Gastrocnemius medialis (tissue), 4 donors: Measurements from ENCODE around the gene CHIC2.
"Not testable (repeated sequence)": the region's sequence is repeated elsewhere in the genome, so short reads cannot be mapped to it uniquely, and the experiment has no call there.

ENCODE experiments used
- POLR2A ChIP-seq, 2 donors: fragments of 450-650 bp; IDR thresholded peaks; one replicate each; pipeline ENCODE4 v1.6.1; 2017; ENCODE audit warnings: antibody characterized with exemption in 2 of 2, mild to moderate bottlenecking in 2 of 2, moderate library complexity in 2 of 2
- TF ChIP-seq, protein P1 (sequence below), 5 experiments: fragments of 450-650 bp in 3 of 5; fragments of 200-600 bp in 2 of 5; sonication (generic) in 2 of 5; IDR thresholded peaks in 4 of 5; conservative IDR thresholded peaks in 1 of 5; 1 replicate in 4 of 5; 2 replicates in 1 of 5; pipeline ENCODE4 v1.5.1; 2016 to 2019; ENCODE audit warnings: antibody characterized with exemption in 5 of 5, mild to moderate bottlenecking in 3 of 5, moderate library complexity in 3 of 5

GRCh38 chr4:54043630-54044029 is 20.8 kb downstream of the CHIC2 start:
- TF ChIP-seq, protein P1, sequence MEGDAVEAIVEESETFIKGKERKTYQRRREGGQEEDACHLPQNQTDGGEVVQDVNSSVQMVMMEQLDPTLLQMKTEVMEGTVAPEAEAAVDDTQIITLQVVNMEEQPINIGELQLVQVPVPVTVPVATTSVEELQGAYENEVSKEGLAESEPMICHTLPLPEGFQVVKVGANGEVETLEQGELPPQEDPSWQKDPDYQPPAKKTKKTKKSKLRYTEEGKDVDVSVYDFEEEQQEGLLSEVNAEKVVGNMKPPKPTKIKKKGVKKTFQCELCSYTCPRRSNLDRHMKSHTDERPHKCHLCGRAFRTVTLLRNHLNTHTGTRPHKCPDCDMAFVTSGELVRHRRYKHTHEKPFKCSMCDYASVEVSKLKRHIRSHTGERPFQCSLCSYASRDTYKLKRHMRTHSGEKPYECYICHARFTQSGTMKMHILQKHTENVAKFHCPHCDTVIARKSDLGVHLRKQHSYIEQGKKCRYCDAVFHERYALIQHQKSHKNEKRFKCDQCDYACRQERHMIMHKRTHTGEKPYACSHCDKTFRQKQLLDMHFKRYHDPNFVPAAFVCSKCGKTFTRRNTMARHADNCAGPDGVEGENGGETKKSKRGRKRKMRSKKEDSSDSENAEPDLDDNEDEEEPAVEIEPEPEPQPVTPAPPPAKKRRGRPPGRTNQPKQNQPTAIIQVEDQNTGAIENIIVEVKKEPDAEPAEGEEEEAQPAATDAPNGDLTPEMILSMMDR (IDR thresholded peaks at IDR 0.05 in 4 of 5, conservative IDR thresholded peaks at IDR 0.05 in 1 of 5): not testable (repeated sequence)
- not testable (repeated sequence) for TF ChIP-seq POLR2A (IDR thresholded peaks at IDR 0.05)
